Duodenal mucosa (tissue), 2 donors: Measurements from ENCODE around the gene MXI1.

ENCODE experiments used
- H3K27ac ChIP-seq: one replicate; pipeline ENCODE4 v1.7.0; 2013; ENCODE audit warnings: low read depth, low read length
- H3K27me3 ChIP-seq, 2 donors: one replicate each; pipeline ENCODE4 v1.7.0; 2013; ENCODE audit warnings: low read length in 2 of 2, control low read depth in 1 of 2; ENCODE audit not compliant: insufficient read depth in 2 of 2, control insufficient read depth in 1 of 2
- H3K36me3 ChIP-seq, 2 donors: one replicate each; pipeline ENCODE4 v1.7.0; 2013; ENCODE audit warnings: low read length in 2 of 2, control low read depth in 1 of 2; ENCODE audit not compliant: insufficient read depth in 2 of 2, control insufficient read depth in 1 of 2
- H3K4me1 ChIP-seq, 2 donors: one replicate each; pipeline ENCODE4 v1.7.0; 2013; ENCODE audit warnings: low read length in 2 of 2, control low read depth in 1 of 2; ENCODE audit not compliant: insufficient read depth in 2 of 2, control insufficient read depth in 1 of 2
- H3K4me3 ChIP-seq, 2 donors: one replicate each; pipeline ENCODE4 v1.7.0; 2013; ENCODE audit warnings: low read length in 2 of 2, low read depth in 1 of 2
- H3K9ac ChIP-seq, 2 donors: one replicate each; pipeline ENCODE4 v1.7.0; 2013; ENCODE audit warnings: low read length in 2 of 2, low read depth in 1 of 2
- H3K9me3 ChIP-seq, 2 donors: one replicate each; pipeline ENCODE4 v1.7.0; 2013; ENCODE audit warnings: low read length in 2 of 2, control low read depth in 1 of 2; ENCODE audit not compliant: control insufficient read depth in 1 of 2

The MXI1 gene

GRCh38 chr10:110252151-110252550, 44.7 kb downstream of the MXI1 start:
- H3K36me3 ChIP-seq: no peaks in the 10 kb centered on the region
- H3K4me1 ChIP-seq: no peaks in the 10 kb centered on the region
- H3K9ac ChIP-seq: no peak overlapping the region
- no peaks in the 10 kb centered on the region for H3K9me3 ChIP-seq
- H3K4me3 ChIP-seq: no peak overlapping the region
- no peak overlapping the region for H3K27ac ChIP-seq
- H3K27me3 ChIP-seq: no peaks in the 10 kb centered on the region

- Histone ChIP-seq H3K4me1 (no peaks in the 10 kb centered on the region), H3K9me3 (no peaks in the 10 kb centered on the region), H3K9ac (no peak overlapping the region), H3K27me3 (no peaks in the 10 kb centered on the region), H3K4me3 (no peak overlapping the region), H3K36me3 (no peaks in the 10 kb centered on the region), H3K27ac (no peak overlapping the region)
These were observed 47.1 kb downstream of the MXI1 start for GRCh38 chr10:110254467-110254866.

- Histone ChIP-seq H3K4me1 (no peaks in the 10 kb centered on the region), H3K27ac (no peak overlapping the region), H3K9me3 (no peaks in the 10 kb centered on the region), H3K27me3 (no peaks in the 10 kb centered on the region), H3K9ac (no peak overlapping the region), H3K36me3 (no peaks in the 10 kb centered on the region), H3K4me3 (no peak overlapping the region)
These were observed 51.1 kb downstream of the MXI1 start for GRCh38 chr10:110258542-110258941.

- H3K27ac ChIP-seq: no peak overlapping the region
- no peaks in the 10 kb centered on the region for H3K9me3 ChIP-seq
- H3K9ac ChIP-seq: no peak overlapping the region
- H3K36me3 ChIP-seq: no peaks in the 10 kb centered on the region
- H3K4me1 ChIP-seq: no peaks in the 10 kb centered on the region
- no peak overlapping the region for H3K4me3 ChIP-seq
- no peaks in the 10 kb centered on the region for H3K27me3 ChIP-seq
These were observed 51.9 kb downstream of the MXI1 start for GRCh38 chr10:110259317-110259716.

GRCh38 chr10:110260746-110261477, 53.5 kb downstream of the MXI1 start:
- no peak overlapping the region for H3K4me3 ChIP-seq
- H3K36me3 ChIP-seq: no peaks in the 10 kb centered on the region
- H3K9me3 ChIP-seq: no peaks in the 10 kb centered on the region
- H3K9ac ChIP-seq: no peak overlapping the region
- no peak overlapping the region for H3K27ac ChIP-seq
- no peaks in the 10 kb centered on the region for H3K27me3 ChIP-seq
- no peaks in the 10 kb centered on the region for H3K4me1 ChIP-seq

- no peaks in the 10 kb centered on the region for H3K27me3 ChIP-seq
- no peaks in the 10 kb centered on the region for H3K9me3 ChIP-seq
- H3K4me1 ChIP-seq: no peaks in the 10 kb centered on the region
- no peak overlapping the region for H3K9ac ChIP-seq
- no peak overlapping the region for H3K27ac ChIP-seq
- H3K36me3 ChIP-seq: no peaks in the 10 kb centered on the region
- no peak overlapping the region for H3K4me3 ChIP-seq
These were observed 55.8 kb downstream of the MXI1 start for GRCh38 chr10:110263164-110263563.

GRCh38 chr10:110265573-110266193, 58.3 kb downstream of the MXI1 start:
- H3K36me3 ChIP-seq: no peaks in the 10 kb centered on the region
- no peaks in the 10 kb centered on the region for H3K9me3 ChIP-seq
- peaks cover 8 to 15% of the 10 kb centered on the region in 2 donors for H3K4me1 ChIP-seq
- H3K9ac ChIP-seq: no peak overlapping the region
- no peak overlapping the region for H3K4me3 ChIP-seq
- H3K27ac ChIP-seq: no peak overlapping the region
- H3K27me3 ChIP-seq: no peaks in the 10 kb centered on the region

GRCh38 chr10:110267276-110267675, 59.9 kb downstream of the MXI1 start:
- H3K27me3 ChIP-seq: no peaks in the 10 kb centered on the region
- H3K9me3 ChIP-seq: no peaks in the 10 kb centered on the region
- H3K9ac ChIP-seq: no peak overlapping the region
- H3K4me3 ChIP-seq: no peak overlapping the region
- H3K4me1 ChIP-seq: peaks cover 8 to 15% of the 10 kb centered on the region in 2 donors
- no peak overlapping the region for H3K27ac ChIP-seq
- H3K36me3 ChIP-seq: no peaks in the 10 kb centered on the region

GRCh38 chr10:110268442-110268841, 61.0 kb downstream of the MXI1 start:
- no peaks in the 10 kb centered on the region for H3K9me3 ChIP-seq
- no peak overlapping the region for H3K9ac ChIP-seq

GRCh38 chr10:110268971-110269370, 61.6 kb downstream of the MXI1 start:
- no peaks in the 10 kb centered on the region for H3K36me3 ChIP-seq
- H3K4me3 ChIP-seq: peak overlapping the region; percentile 63 to 69
- H3K4me1 ChIP-seq: peaks cover 8 to 15% of the 10 kb centered on the region in 2 donors
- peak overlapping the region; percentile 52 for H3K27ac ChIP-seq
- peak overlapping the region in 1 of 2 donors; percentile 63 for H3K9ac ChIP-seq
- H3K9me3 ChIP-seq: no peaks in the 10 kb centered on the region
- no peaks in the 10 kb centered on the region for H3K27me3 ChIP-seq

More at GRCh38 chr10:110268442-110268841, 61.0 kb downstream of the MXI1 start:
- Histone ChIP-seq H3K4me3 (no peak overlapping the region), H3K36me3 (no peaks in the 10 kb centered on the region), H3K27me3 (no peaks in the 10 kb centered on the region), H3K27ac (no peak overlapping the region), H3K4me1 (peaks cover 8 to 15% of the 10 kb centered on the region in 2 donors)
